ENCODE data around the gene UNC45A. TPM values are rescaled to one million over a fixed set of nuclear protein-coding genes. Genes with fewer than 3 reads are reported as not detected.

Gene UNC45A
- total and polyA plus RNA-seq, 2 of the 13 experiments (the other 11 are each of a cell fraction or from before 2014, with no cell fraction given) = 33.8 to 39.7 TPM

GRCh38 chr15:90893175-90894090 is 41.7 kb upstream of the UNC45A start (continued):
- TF ChIP-seq AKNA (CRISPR knock-in tag; IDR thresholded peaks at IDR 0.05; ENCODE audit: borderline replicate concordance) = no peak
- TF ChIP-seq ZNF280D (CRISPR knock-in tag; IDR thresholded peaks at IDR 0.05) = 0 out of 2 replicates have a peak, but pooled peaks have one; percentile 24
- no peak for TF ChIP-seq REXO4 (CRISPR knock-in tag; IDR thresholded peaks at IDR 0.05; ENCODE audit: borderline replicate concordance)
- TF ChIP-seq REL (CRISPR knock-in tag; conservative IDR thresholded peaks at IDR 0.05) = no peak
- TF ChIP-seq, protein P1, sequence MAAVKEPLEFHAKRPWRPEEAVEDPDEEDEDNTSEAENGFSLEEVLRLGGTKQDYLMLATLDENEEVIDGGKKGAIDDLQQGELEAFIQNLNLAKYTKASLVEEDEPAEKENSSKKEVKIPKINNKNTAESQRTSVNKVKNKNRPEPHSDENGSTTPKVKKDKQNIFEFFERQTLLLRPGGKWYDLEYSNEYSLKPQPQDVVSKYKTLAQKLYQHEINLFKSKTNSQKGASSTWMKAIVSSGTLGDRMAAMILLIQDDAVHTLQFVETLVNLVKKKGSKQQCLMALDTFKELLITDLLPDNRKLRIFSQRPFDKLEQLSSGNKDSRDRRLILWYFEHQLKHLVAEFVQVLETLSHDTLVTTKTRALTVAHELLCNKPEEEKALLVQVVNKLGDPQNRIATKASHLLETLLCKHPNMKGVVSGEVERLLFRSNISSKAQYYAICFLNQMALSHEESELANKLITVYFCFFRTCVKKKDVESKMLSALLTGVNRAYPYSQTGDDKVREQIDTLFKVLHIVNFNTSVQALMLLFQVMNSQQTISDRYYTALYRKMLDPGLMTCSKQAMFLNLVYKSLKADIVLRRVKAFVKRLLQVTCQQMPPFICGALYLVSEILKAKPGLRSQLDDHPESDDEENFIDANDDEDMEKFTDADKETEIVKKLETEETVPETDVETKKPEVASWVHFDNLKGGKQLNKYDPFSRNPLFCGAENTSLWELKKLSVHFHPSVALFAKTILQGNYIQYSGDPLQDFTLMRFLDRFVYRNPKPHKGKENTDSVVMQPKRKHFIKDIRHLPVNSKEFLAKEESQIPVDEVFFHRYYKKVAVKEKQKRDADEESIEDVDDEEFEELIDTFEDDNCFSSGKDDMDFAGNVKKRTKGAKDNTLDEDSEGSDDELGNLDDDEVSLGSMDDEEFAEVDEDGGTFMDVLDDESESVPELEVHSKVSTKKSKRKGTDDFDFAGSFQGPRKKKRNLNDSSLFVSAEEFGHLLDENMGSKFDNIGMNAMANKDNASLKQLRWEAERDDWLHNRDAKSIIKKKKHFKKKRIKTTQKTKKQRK (IDR thresholded peaks at IDR 0.05; ENCODE audit: low read length) = no peak
- TF ChIP-seq ZNF557 (CRISPR knock-in tag; IDR thresholded peaks at IDR 0.05) = no peak
- TF ChIP-seq ZNF292 (CRISPR knock-in tag; IDR thresholded peaks at IDR 0.05; ENCODE audit: borderline replicate concordance, low read depth) = no peak
- peak; percentile 31; the same call in 1 of the 2 replicates for TF ChIP-seq TBX2 (CRISPR knock-in tag; IDR thresholded peaks at IDR 0.05; ENCODE audit: borderline replicate concordance)
- no peak for TF ChIP-seq AKAP8 (CRISPR knock-in tag; IDR thresholded peaks at IDR 0.05)
- TF ChIP-seq, protein P2, sequence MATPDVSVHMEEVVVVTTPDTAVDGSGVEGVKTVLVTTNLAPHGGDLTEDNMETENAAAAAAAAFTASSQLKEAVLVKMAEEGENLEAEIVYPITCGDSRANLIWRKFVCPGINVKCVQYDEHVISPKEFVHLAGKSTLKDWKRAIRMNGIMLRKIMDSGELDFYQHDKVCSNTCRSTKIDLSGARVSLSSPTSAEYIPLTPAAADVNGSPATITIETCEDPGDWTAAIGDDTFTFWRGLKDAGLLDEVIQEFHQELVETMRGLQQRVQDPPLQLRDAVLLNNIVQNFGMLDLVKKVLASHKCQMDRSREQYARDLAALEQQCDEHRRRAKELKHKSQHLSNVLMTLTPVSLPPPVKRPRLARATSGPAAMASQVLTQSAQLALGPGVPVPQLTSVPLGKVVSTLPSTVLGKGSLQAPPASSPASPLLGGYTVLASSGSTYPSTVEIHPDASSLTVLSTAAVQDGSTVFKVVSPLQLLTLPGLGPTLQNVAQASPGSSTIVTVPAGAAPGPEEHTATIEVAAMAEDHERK (CRISPR knock-in tag; IDR thresholded peaks at IDR 0.05; ENCODE audit: low read depth) = no peak
- peak; percentile 87 to 89 for TF ChIP-seq HMGXB4 (CRISPR knock-in tag; IDR thresholded peaks at IDR 0.05; ENCODE audit: borderline replicate concordance in 1 of 2, low read depth in 1 of 2)

Measured in HepG2 (cell line).